Measurements from ENCODE around the gene DTNB. TPM values are rescaled to one million over a fixed set of nuclear protein-coding genes. Genes with fewer than 3 reads are reported as not detected.

Gene DTNB
- total RNA-seq, 1 experiment from 2014 or later, result 19.6 TPM

GRCh38 chr2:25654801-25655200, 18.6 kb downstream of the DTNB start:
- DNase-seq (ENCODE audit: low spot score), result no peak
- Histone ChIP-seq H3K4me3 (ENCODE audit: low read depth, low read length, poor library complexity, severe bottlenecking) (no peak overlapping the region), H3K9me3 (ENCODE audit: low read depth, low read length, poor library complexity, severe bottlenecking) (no peaks in the 10 kb centered on the region), H3K4me1 (ENCODE audit: insufficient read depth, low read length, poor library complexity, severe bottlenecking) (peaks cover 4% of the 10 kb centered on the region), H3K27ac (ENCODE audit: low read depth, low read length, poor library complexity, severe bottlenecking) (no peak overlapping the region), H3K36me3 (ENCODE audit: insufficient read depth, low read length, poor library complexity, severe bottlenecking) (no peaks in the 10 kb centered on the region), H3K27me3 (replicated peaks; ENCODE audit: insufficient read depth, low read depth, low read length, poor library complexity) (no peaks in the 10 kb centered on the region)
- ChIA-PET POLR2A (ENCODE audit: low non-redundant PET) (no interaction called here), CTCF (no interaction called here)
- no peak for TF ChIP-seq EZH2 (IDR thresholded peaks at IDR 0.05; ENCODE audit: borderline replicate concordance, low read depth, low read length, poor library complexity, severe bottlenecking)
- TF ChIP-seq, protein P1, sequence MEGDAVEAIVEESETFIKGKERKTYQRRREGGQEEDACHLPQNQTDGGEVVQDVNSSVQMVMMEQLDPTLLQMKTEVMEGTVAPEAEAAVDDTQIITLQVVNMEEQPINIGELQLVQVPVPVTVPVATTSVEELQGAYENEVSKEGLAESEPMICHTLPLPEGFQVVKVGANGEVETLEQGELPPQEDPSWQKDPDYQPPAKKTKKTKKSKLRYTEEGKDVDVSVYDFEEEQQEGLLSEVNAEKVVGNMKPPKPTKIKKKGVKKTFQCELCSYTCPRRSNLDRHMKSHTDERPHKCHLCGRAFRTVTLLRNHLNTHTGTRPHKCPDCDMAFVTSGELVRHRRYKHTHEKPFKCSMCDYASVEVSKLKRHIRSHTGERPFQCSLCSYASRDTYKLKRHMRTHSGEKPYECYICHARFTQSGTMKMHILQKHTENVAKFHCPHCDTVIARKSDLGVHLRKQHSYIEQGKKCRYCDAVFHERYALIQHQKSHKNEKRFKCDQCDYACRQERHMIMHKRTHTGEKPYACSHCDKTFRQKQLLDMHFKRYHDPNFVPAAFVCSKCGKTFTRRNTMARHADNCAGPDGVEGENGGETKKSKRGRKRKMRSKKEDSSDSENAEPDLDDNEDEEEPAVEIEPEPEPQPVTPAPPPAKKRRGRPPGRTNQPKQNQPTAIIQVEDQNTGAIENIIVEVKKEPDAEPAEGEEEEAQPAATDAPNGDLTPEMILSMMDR (conservative IDR thresholded peaks at IDR 0.05; ENCODE audit: low read depth, low read length), result no peak
- intact Hi-C loops (cut with micrococcal nuclease; ENCODE audit: unreplicated experiment), result no loop called here
- BruUV-seq (replicated peaks), result no TSS peak

DNA sequence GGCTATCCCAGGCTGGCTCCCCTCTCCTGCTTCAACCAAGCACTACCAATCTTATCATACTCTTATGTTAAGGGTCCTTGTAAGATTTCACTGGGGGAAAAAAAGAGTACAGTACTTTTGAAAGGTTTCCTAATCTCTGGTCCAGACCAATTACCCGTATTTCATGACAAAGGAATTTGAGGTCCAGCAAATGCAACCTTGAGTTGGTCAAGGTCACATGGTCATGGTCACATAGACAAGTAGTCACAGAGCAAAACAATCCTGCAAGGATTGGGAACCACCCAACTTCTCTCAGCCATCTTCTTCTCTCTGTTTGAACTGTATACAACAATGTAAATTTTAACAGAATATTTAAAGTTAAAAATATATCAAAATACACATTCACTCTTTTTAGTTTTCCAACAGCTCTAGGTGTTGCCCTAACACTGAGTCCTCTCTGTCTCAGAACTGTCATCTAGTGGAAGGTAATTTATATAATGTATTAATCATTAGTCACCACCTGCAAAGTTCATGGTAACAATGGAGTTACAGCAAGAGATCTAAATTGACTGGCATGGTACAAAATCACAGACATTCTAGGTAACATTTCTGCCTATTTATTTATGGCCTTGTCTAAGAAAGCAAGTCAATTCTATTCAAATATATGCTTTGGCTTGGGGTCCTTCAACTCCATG, 21.5 kb downstream of the DTNB start:
- TF ChIP-seq EZH2 (IDR thresholded peaks at IDR 0.05; ENCODE audit: borderline replicate concordance, low read depth, low read length, poor library complexity, severe bottlenecking), result no peak
- TF ChIP-seq, protein P1 (conservative IDR thresholded peaks at IDR 0.05; ENCODE audit: low read depth, low read length), result no peak
- no peaks in the 10 kb centered on the region for H3K27me3 ChIP-seq (replicated peaks; ENCODE audit: insufficient read depth, low read depth, low read length, poor library complexity)
- intact Hi-C loops (cut with micrococcal nuclease; ENCODE audit: unreplicated experiment), result no loop called here
- no peaks in the 10 kb centered on the region for H3K36me3 ChIP-seq (ENCODE audit: insufficient read depth, low read length, poor library complexity, severe bottlenecking)
- no peak overlapping the region for H3K27ac ChIP-seq (ENCODE audit: low read depth, low read length, poor library complexity, severe bottlenecking)
- CTCF ChIA-PET, result interaction anchor here (0.6 kb wide), 1 partner anchor 13 kb away, joined by 3 read pairs; no protein-coding TSS in a partner anchor
- no peak for DNase-seq (ENCODE audit: low spot score)
- H3K4me3 ChIP-seq (ENCODE audit: low read depth, low read length, poor library complexity, severe bottlenecking), result no peak overlapping the region
- no peaks in the 10 kb centered on the region for H3K9me3 ChIP-seq (ENCODE audit: low read depth, low read length, poor library complexity, severe bottlenecking)
- no TSS peak for BruUV-seq (replicated peaks)
- POLR2A ChIA-PET (ENCODE audit: low non-redundant PET), result no interaction called here
- peaks cover 4% of the 10 kb centered on the region for H3K4me1 ChIP-seq (ENCODE audit: insufficient read depth, low read length, poor library complexity, severe bottlenecking)

- H3K27ac ChIP-seq (ENCODE audit: low read depth, low read length, poor library complexity, severe bottlenecking), result no peak overlapping the region
- H3K4me3 ChIP-seq (ENCODE audit: low read depth, low read length, poor library complexity, severe bottlenecking), result no peak overlapping the region
- BruUV-seq (replicated peaks), result no TSS peak
- no peaks in the 10 kb centered on the region for H3K36me3 ChIP-seq (ENCODE audit: insufficient read depth, low read length, poor library complexity, severe bottlenecking)
- CTCF ChIA-PET, result no interaction called here
- H3K4me1 ChIP-seq (ENCODE audit: insufficient read depth, low read length, poor library complexity, severe bottlenecking), result peaks cover 4% of the 10 kb centered on the region
- no peaks in the 10 kb centered on the region for H3K9me3 ChIP-seq (ENCODE audit: low read depth, low read length, poor library complexity, severe bottlenecking)
- intact Hi-C loops (cut with micrococcal nuclease; ENCODE audit: unreplicated experiment), result no loop called here
- POLR2A ChIA-PET (ENCODE audit: low non-redundant PET), result no interaction called here
- H3K27me3 ChIP-seq (replicated peaks; ENCODE audit: insufficient read depth, low read depth, low read length, poor library complexity), result no peaks in the 10 kb centered on the region
- DNase-seq (ENCODE audit: low spot score), result peak; percentile 65
- TF ChIP-seq, protein P1 (conservative IDR thresholded peaks at IDR 0.05; ENCODE audit: low read depth, low read length), result no peak
- no peak for TF ChIP-seq EZH2 (IDR thresholded peaks at IDR 0.05; ENCODE audit: borderline replicate concordance, low read depth, low read length, poor library complexity, severe bottlenecking)
These were observed 22.3 kb downstream of the DTNB start for GRCh38 chr2:25651066-25651465.

All from A673 (cell line).